ENCODE measurements around the gene PTPRM. TPM values are rescaled to one million over a fixed set of nuclear protein-coding genes. Genes with fewer than 3 reads are reported as not detected.

PTPRM gene
- total and polyA plus RNA-seq, 2 experiments from 2014 or later, result 1.6 to 5.3 TPM

GRCh38 chr18:8031496-8031895, 464.4 kb downstream of the PTPRM start:
- ATAC-seq, result no peak
- Mint-ChIP-seq H3K36me3 (ENCODE audit: low read depth) (no peaks in the 10 kb centered on the region), H3K27me3 (ENCODE audit: insufficient read depth, low read depth, poor library complexity) (peaks cover 1% of the 10 kb centered on the region)

DNA sequence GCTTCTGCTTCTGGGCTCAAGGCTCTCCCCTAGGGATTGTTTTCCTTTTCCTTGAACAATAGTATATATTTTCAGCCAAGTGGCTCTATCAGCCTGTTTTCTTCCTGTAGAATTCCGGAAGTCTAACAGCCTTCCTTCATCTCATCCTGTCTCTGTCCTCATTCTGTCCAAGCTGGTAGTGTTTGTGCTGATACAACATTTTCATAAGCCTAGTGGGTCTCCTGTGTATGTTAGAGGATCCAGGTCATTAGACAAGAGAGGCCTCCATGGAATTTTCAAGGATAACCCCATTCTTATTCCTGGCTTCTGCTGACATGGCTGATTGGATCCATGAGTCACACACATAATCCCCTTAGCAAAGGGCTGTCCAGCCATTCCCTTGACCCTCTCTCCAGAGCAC, 467.6 kb downstream of the PTPRM start:
- H3K36me3 Mint-ChIP-seq (ENCODE audit: low read depth), result no peaks in the 10 kb centered on the region
- no peaks in the 10 kb centered on the region for H3K9me2 ChIP-seq (ENCODE audit: insufficient read depth)
- H2AFZ ChIP-seq, result no peak overlapping the region
- H3K27ac ChIP-seq (ENCODE audit: low read depth), result no peak overlapping the region
- no peaks in the 10 kb centered on the region for H3F3A ChIP-seq (replicated peaks; ENCODE audit: low read depth)
- H3K4me3 Mint-ChIP-seq, result no peak overlapping the region
- ATAC-seq (no peak), DNase-seq (ENCODE audit: low spot score) (no peak)
- H3K4me1 ChIP-seq (ENCODE audit: insufficient read depth), result no peaks in the 10 kb centered on the region
- no peak overlapping the region for H3K4me3 ChIP-seq
- TF ChIP-seq, protein P1, sequence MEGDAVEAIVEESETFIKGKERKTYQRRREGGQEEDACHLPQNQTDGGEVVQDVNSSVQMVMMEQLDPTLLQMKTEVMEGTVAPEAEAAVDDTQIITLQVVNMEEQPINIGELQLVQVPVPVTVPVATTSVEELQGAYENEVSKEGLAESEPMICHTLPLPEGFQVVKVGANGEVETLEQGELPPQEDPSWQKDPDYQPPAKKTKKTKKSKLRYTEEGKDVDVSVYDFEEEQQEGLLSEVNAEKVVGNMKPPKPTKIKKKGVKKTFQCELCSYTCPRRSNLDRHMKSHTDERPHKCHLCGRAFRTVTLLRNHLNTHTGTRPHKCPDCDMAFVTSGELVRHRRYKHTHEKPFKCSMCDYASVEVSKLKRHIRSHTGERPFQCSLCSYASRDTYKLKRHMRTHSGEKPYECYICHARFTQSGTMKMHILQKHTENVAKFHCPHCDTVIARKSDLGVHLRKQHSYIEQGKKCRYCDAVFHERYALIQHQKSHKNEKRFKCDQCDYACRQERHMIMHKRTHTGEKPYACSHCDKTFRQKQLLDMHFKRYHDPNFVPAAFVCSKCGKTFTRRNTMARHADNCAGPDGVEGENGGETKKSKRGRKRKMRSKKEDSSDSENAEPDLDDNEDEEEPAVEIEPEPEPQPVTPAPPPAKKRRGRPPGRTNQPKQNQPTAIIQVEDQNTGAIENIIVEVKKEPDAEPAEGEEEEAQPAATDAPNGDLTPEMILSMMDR (conservative IDR thresholded peaks at IDR 0.05; ENCODE audit: low read depth in 2 of 2), result no peak
- TF ChIP-seq CREB1 (CRISPR knock-in tag; IDR thresholded peaks at IDR 0.05; ENCODE audit: low read depth) (no peak), ZNF114 (CRISPR knock-in tag; IDR thresholded peaks at IDR 0.05) (no peak), JUNB (IDR thresholded peaks at IDR 0.05; ENCODE audit: unreplicated experiment) (no peak), EZH2 (IDR thresholded peaks at IDR 0.05; ENCODE audit: low read depth, unreplicated experiment) (no peak), NANOG (IDR thresholded peaks at IDR 0.05; ENCODE audit: borderline replicate concordance) (no peak), ZNF331 (CRISPR knock-in tag; IDR thresholded peaks at IDR 0.05; ENCODE audit: low read depth) (no peak), ETS1 (IDR thresholded peaks at IDR 0.05) (no peak), POLR2AphosphoS5 (IDR thresholded peaks at IDR 0.05; ENCODE audit: low read depth) (no peak)
- TF ChIP-seq, protein P2, sequence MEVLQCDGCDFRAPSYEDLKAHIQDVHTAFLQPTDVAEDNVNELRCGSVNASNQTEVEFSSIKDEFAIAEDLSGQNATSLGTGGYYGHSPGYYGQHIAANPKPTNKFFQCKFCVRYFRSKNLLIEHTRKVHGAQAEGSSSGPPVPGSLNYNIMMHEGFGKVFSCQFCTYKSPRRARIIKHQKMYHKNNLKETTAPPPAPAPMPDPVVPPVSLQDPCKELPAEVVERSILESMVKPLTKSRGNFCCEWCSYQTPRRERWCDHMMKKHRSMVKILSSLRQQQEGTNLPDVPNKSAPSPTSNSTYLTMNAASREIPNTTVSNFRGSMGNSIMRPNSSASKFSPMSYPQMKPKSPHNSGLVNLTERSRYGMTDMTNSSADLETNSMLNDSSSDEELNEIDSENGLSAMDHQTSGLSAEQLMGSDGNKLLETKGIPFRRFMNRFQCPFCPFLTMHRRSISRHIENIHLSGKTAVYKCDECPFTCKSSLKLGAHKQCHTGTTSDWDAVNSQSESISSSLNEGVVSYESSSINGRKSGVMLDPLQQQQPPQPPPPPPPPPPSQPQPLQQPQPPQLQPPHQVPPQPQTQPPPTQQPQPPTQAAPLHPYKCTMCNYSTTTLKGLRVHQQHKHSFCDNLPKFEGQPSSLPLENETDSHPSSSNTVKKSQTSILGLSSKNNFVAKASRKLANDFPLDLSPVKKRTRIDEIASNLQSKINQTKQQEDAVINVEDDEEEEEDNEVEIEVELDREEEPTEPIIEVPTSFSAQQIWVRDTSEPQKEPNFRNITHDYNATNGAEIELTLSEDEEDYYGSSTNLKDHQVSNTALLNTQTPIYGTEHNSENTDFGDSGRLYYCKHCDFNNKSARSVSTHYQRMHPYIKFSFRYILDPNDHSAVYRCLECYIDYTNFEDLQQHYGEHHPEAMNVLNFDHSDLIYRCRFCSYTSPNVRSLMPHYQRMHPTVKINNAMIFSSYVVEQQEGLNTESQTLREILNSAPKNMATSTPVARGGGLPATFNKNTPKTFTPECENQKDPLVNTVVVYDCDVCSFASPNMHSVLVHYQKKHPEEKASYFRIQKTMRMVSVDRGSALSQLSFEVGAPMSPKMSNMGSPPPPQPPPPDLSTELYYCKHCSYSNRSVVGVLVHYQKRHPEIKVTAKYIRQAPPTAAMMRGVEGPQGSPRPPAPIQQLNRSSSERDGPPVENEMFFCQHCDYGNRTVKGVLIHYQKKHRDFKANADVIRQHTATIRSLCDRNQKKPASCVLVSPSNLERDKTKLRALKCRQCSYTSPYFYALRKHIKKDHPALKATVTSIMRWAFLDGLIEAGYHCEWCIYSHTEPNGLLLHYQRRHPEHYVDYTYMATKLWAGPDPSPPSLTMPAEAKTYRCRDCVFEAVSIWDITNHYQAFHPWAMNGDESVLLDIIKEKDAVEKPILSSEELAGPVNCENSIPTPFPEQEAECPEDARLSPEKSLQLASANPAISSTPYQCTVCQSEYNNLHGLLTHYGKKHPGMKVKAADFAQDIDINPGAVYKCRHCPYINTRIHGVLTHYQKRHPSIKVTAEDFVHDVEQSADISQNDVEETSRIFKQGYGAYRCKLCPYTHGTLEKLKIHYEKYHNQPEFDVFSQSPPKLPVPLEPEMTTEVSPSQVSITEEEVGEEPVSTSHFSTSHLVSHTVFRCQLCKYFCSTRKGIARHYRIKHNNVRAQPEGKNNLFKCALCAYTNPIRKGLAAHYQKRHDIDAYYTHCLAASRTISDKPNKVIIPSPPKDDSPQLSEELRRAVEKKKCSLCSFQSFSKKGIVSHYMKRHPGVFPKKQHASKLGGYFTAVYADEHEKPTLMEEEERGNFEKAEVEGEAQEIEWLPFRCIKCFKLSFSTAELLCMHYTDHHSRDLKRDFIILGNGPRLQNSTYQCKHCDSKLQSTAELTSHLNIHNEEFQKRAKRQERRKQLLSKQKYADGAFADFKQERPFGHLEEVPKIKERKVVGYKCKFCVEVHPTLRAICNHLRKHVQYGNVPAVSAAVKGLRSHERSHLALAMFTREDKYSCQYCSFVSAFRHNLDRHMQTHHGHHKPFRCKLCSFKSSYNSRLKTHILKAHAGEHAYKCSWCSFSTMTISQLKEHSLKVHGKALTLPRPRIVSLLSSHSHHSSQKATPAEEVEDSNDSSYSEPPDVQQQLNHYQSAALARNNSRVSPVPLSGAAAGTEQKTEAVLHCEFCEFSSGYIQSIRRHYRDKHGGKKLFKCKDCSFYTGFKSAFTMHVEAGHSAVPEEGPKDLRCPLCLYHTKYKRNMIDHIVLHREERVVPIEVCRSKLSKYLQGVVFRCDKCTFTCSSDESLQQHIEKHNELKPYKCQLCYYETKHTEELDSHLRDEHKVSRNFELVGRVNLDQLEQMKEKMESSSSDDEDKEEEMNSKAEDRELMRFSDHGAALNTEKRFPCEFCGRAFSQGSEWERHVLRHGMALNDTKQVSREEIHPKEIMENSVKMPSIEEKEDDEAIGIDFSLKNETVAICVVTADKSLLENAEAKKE (CRISPR knock-in tag; IDR thresholded peaks at IDR 0.05), result no peak
- no peaks in the 10 kb centered on the region for H3K9me3 Mint-ChIP-seq
- no peaks in the 10 kb centered on the region for H3K27me3 ChIP-seq (ENCODE audit: insufficient read depth)
- no peaks in the 10 kb centered on the region for H3K27me3 Mint-ChIP-seq (ENCODE audit: insufficient read depth, low read depth, poor library complexity)
- no peak overlapping the region for H3K27ac Mint-ChIP-seq
- no peak overlapping the region for H3K4me2 ChIP-seq
- no peaks in the 10 kb centered on the region for H3K36me3 ChIP-seq (ENCODE audit: insufficient read depth)
- peaks cover 4% of the 10 kb centered on the region for H3K4me1 Mint-ChIP-seq
- no peaks in the 10 kb centered on the region for H3K79me2 ChIP-seq (replicated peaks; ENCODE audit: insufficient read depth)
- no peaks in the 10 kb centered on the region for H4K20me1 ChIP-seq (replicated peaks; ENCODE audit: insufficient read depth)

More at GRCh38 chr18:8031496-8031895, 464.4 kb downstream of the PTPRM start:
- H3K27ac ChIP-seq (ENCODE audit: low read depth), result no peak overlapping the region
- no peak overlapping the region for H3K4me2 ChIP-seq
- TF ChIP-seq EZH2phosphoT487 (IDR thresholded peaks at IDR 0.05; ENCODE audit: unreplicated experiment), result no peak
- H3K4me3 ChIP-seq, result no peak overlapping the region
- H3K4me1 ChIP-seq (ENCODE audit: insufficient read depth), result peaks cover 5% of the 10 kb centered on the region
- H3K36me3 ChIP-seq (ENCODE audit: insufficient read depth), result no peaks in the 10 kb centered on the region
- Mint-ChIP-seq H3K4me1 (peaks cover 16% of the 10 kb centered on the region), H3K4me3 (no peak overlapping the region), H3K9me3 (no peaks in the 10 kb centered on the region), H3K27ac (no peak overlapping the region)
- no peaks in the 10 kb centered on the region for H3F3A ChIP-seq (replicated peaks; ENCODE audit: low read depth)
- DNase-seq (ENCODE audit: low spot score), result no peak
- no peaks in the 10 kb centered on the region for H4K20me1 ChIP-seq (replicated peaks; ENCODE audit: insufficient read depth)
- no peaks in the 10 kb centered on the region for H3K79me2 ChIP-seq (replicated peaks; ENCODE audit: insufficient read depth)
- H2AFZ ChIP-seq, result peak overlapping the region; percentile 13; the same call in 1 of the 2 replicates
- no peaks in the 10 kb centered on the region for H3K27me3 ChIP-seq (ENCODE audit: insufficient read depth)
- no peaks in the 10 kb centered on the region for H3K9me2 ChIP-seq (ENCODE audit: insufficient read depth)
